ENCODE data around the gene TNFAIP3.
A peak's percentile ranks its signal among the peaks of the same experiment; 100 is the strongest.

TNFAIP3 gene

GRCh38 chr6:137926207-137926731 lies 59.2 kb downstream of the TNFAIP3 start:
- DNase-seq: peak; percentile 95

- DNase-seq: no peak
Measured at GRCh38 chr6:137926985-137927384, 59.9 kb downstream of the TNFAIP3 start.

GRCh38 chr6:137927777-137928218 lies 60.7 kb downstream of the TNFAIP3 start:
- no peak for DNase-seq

GRCh38 chr6:137928286-137928685 lies 61.2 kb downstream of the TNFAIP3 start:
- no peak for DNase-seq

- no peak for DNase-seq
Measured at GRCh38 chr6:137931849-137932465, 64.9 kb downstream of the TNFAIP3 start.

Data from fibroblast of skin of abdomen (primary cell).